Left ventricle myocardium superior (tissue), 1 donor: Measurements from ENCODE around the gene RPL6. TPM values are rescaled to one million over a fixed set of nuclear protein-coding genes. Genes with fewer than 3 reads are reported as not detected.

Source experiments
- ATAC-seq: fragments of 200-7000 bp; cut with Tn5 transposase; one replicate; pipeline ENCODE4 v1.9.1; 2020; ENCODE audit warnings: mild to moderate bottlenecking, moderate library complexity
- DNase-seq: peaks from one replicate; pipeline ENCODE4 v3.0.0-alpha.2; 2020
- intact Hi-C: fragments of 100-400 bp; cut with micrococcal nuclease; formaldehyde crosslinking; loops from one replicate; pipeline ENCODE4 v1.11.0; 2022
- total RNA-seq: library from RNA; stranded (reverse); fragmentation: NEBNext Ultra II Directional; extraction: Animal tissue kit (Norgen Biotek cat#: 25700); gene quantifications from one replicate; pipeline ENCODE4 v1.2.1, GENCODE V29; 2021
- donor health status: DM: no; HTN: yes; CAD: no; lungs with severe emphysema.

Gene RPL6
- total RNA-seq, 1 donor from 2014 or later: 606 TPM

GRCh38 chr12:112386726-112387125, 22.7 kb downstream of the RPL6 start:
- ATAC-seq (peak; percentile 7), DNase-seq (no peak)
- intact Hi-C loops: no loop called here

- ATAC-seq (no peak), DNase-seq (no peak)
- intact Hi-C loops: no loop called here
Measured at GRCh38 chr12:112382866-112383265, 26.5 kb downstream of the RPL6 start.

- DNase-seq (peak; percentile 99), ATAC-seq (peak; percentile 99)
- intact Hi-C loops: no loop called here
Measured at GRCh38 chr12:112381883-112382796, 27.3 kb downstream of the RPL6 start, which contains the start of gene HECTD4. TSS of gene HECTD4 (minus strand) at chr12:112382431. CDS start at chr12:112382128, 303 bp downstream.

- ATAC-seq (peak; percentile 21), DNase-seq (peak; percentile 43)
- intact Hi-C loops: no loop called here
Measured at GRCh38 chr12:112381406-112381882, 28.0 kb downstream of the RPL6 start.

- no peak for DNase-seq
- ATAC-seq: no peak
- intact Hi-C loops: no loop called here
Measured at GRCh38 chr12:112380663-112381405, 28.6 kb downstream of the RPL6 start.

GRCh38 chr12:112375105-112375504, 34.3 kb downstream of the RPL6 start:
- intact Hi-C loops: no loop called here
- ATAC-seq: no peak

GRCh38 chr12:112374166-112374740, 35.2 kb downstream of the RPL6 start:
- intact Hi-C loops: no loop called here
- no peak for ATAC-seq
- DNase-seq: no peak

More at GRCh38 chr12:112375105-112375504, 34.3 kb downstream of the RPL6 start:
- no peak for DNase-seq

- no peak for ATAC-seq
- intact Hi-C loops: no loop called here
- no peak for DNase-seq
Measured at GRCh38 chr12:112370868-112371510, 38.4 kb downstream of the RPL6 start.

- no peak for ATAC-seq
- intact Hi-C loops: no loop called here
- no peak for DNase-seq
Measured at GRCh38 chr12:112370199-112370598, 39.2 kb downstream of the RPL6 start.

GRCh38 chr12:112368856-112369255, 40.5 kb downstream of the RPL6 start:
- ATAC-seq (peak; percentile 68), DNase-seq (no peak)
- intact Hi-C loops: no loop called here

- DNase-seq: no peak
- intact Hi-C loops: no loop called here
- no peak for ATAC-seq
Measured at GRCh38 chr12:112367965-112368364, 41.4 kb downstream of the RPL6 start.

- intact Hi-C loops: no loop called here
- ATAC-seq: no peak
- DNase-seq: no peak
Measured at GRCh38 chr12:112362310-112362709, 47.1 kb downstream of the RPL6 start.

- ATAC-seq (no peak), DNase-seq (no peak)
- intact Hi-C loops: no loop called here
Measured at GRCh38 chr12:112361271-112361670, 48.1 kb downstream of the RPL6 start.

- intact Hi-C loops: no loop called here
- ATAC-seq (no peak), DNase-seq (no peak)
Measured at GRCh38 chr12:112359290-112359689, 50.1 kb downstream of the RPL6 start.

GRCh38 chr12:112357214-112357613, 52.2 kb downstream of the RPL6 start:
- no peak for DNase-seq
- ATAC-seq: no peak
- intact Hi-C loops: no loop called here
